HCT116 (cell line): Measurements from ENCODE around the gene CETP. TPM values are rescaled to one million over a fixed set of nuclear protein-coding genes. Genes with fewer than 3 reads are reported as not detected.

ENCODE experiments used
- ATAC-seq: fragments of 200-7000 bp; cut with Tn5 transposase; 2 replicates; pipeline ENCODE4 v1.9.1; 2020; ENCODE audit warnings: mild to moderate bottlenecking, moderate library complexity
- BruUV-seq: library from RNA; stranded (reverse); fragments of 400-500 nt; replicated peaks from 2 replicates; lab custom pipeline; 2021; lab: Mats Ljungman, UMichigan
- CTCF ChIA-PET: fragments of 300-600 bp; sonication (Branson Sonifier 250); formaldehyde crosslinking; loops from one replicate; lab custom pipeline; 2021; ENCODE audit warnings: antibody characterized with exemption; lab: Charles Lee
- POLR2A ChIA-PET: fragments of 300-600, 350-600 bp; sonication (Branson Sonifier 250); formaldehyde crosslinking; loops from one replicate; lab custom pipeline; 2021; ENCODE audit warnings: antibody characterized with exemption; lab: Charles Lee
- RAD21 ChIA-PET, 2 experiments: fragments of 300-600 bp; sonication (Branson Sonifier 250); formaldehyde crosslinking; loops; one replicate each; lab custom pipeline; 2023; ENCODE audit warnings: low total read pairs in 2 of 2; ENCODE audit not compliant: uncharacterized antibody in 2 of 2, unreplicated experiment in 2 of 2, low non-redundant PET in 1 of 2; lab: Charles Lee
- DNase-seq: peaks from one replicate; pipeline ENCODE4 v3.0.0-alpha.2; 2010; ENCODE audit warnings: low read depth, low spot score
- H2AFZ ChIP-seq: fragments of 200-600 bp; shearing (Covaris generic), sonication (generic); 2 replicates; pipeline ENCODE4 v1.6.1; 2017; ENCODE audit warnings: low read depth, mixed run types, mixed read lengths, antibody characterized with exemption, low read length; ENCODE audit not compliant: poor library complexity, severe bottlenecking
- H3K27ac ChIP-seq: 2 replicates; pipeline ENCODE4 v1.5.1; 2012; ENCODE audit warnings: low read depth, low read length
- H3K27me3 ChIP-seq: fragments of 200-600 bp; sonication (generic); 2 replicates; pipeline ENCODE4 v1.6.1; 2016; ENCODE audit warnings: mixed run types, low read length, mixed read lengths; ENCODE audit not compliant: insufficient read depth
- H3K36me3 ChIP-seq, 2 experiments: fragments of 200-500 bp in 1 of 2; fragments of 200-600 bp in 1 of 2; sonication (Bioruptor generic) in 1 of 2; sonication (generic) in 1 of 2; 2 replicates each; pipeline versions ENCODE4 v1.5.1 to v1.6.1; 2014 to 2016; ENCODE audit warnings: low read length in 2 of 2, inconsistent platforms in 1 of 2, mixed read lengths in 1 of 2, mixed run types in 1 of 2; ENCODE audit not compliant: insufficient read depth in 2 of 2, control insufficient read depth in 1 of 2
- H3K4me1 ChIP-seq, 2 experiments: fragments of 200-600 bp in 1 of 2; sonication (generic) in 1 of 2; 2 replicates each; pipeline versions ENCODE4 v1.5.1 to v1.6.1; 2012 to 2017; ENCODE audit warnings: low read length in 2 of 2, inconsistent platforms in 1 of 2, mild to moderate bottlenecking in 1 of 2, mixed read lengths in 1 of 2, mixed run types in 1 of 2, moderate library complexity in 1 of 2; ENCODE audit not compliant: insufficient read depth in 2 of 2, control insufficient read depth in 1 of 2
- H3K4me2 ChIP-seq: fragments of 200-600 bp; sonication (generic); 2 replicates; pipeline ENCODE4 v1.6.1; 2017; ENCODE audit warnings: mixed run types, low read length, mixed read lengths
- H3K4me3 ChIP-seq, 2 experiments: fragments of 200-600 bp in 1 of 2; sonication (generic) in 1 of 2; replicated peaks in 1 of 2; 2 replicates each; pipeline ENCODE4 v1.5.1; 2011 to 2016; ENCODE audit warnings: low read length in 2 of 2, control low read depth in 1 of 2, low read depth in 1 of 2, mild to moderate bottlenecking in 1 of 2, mixed read lengths in 1 of 2, mixed run types in 1 of 2
- H3K79me2 ChIP-seq: fragments of 200-600 bp; sonication (generic); 2 replicates; pipeline ENCODE4 v1.6.1; 2017; ENCODE audit warnings: mild to moderate bottlenecking, mixed run types, low read length, moderate library complexity, mixed read lengths; ENCODE audit not compliant: insufficient read depth
- H3K9ac ChIP-seq: fragments of 200-600 bp; sonication (generic); 2 replicates; pipeline ENCODE4 v1.6.1; 2016; ENCODE audit warnings: low read length, mixed read lengths
- H3K9me2 ChIP-seq: fragments of 200-600 bp; sonication (generic), shearing (Covaris generic); 2 replicates; pipeline ENCODE4 v1.6.1; 2017; ENCODE audit warnings: mixed run types, mild to moderate bottlenecking, moderate library complexity; ENCODE audit not compliant: insufficient read depth
- H3K9me3 ChIP-seq, 2 experiments: fragments of 200-500 bp in 1 of 2; fragments of 200-600 bp in 1 of 2; sonication (Bioruptor generic) in 1 of 2; sonication (generic) in 1 of 2; 2 replicates each; pipeline ENCODE4 v1.6.1; 2014 to 2017; ENCODE audit warnings: low read length in 2 of 2, mixed read lengths in 2 of 2, inconsistent platforms in 1 of 2, low read depth in 1 of 2, mild to moderate bottlenecking in 1 of 2, mixed run types in 1 of 2, moderate library complexity in 1 of 2; ENCODE audit not compliant: control insufficient read depth in 1 of 2, insufficient read depth in 1 of 2
- H4K20me1 ChIP-seq: fragments of 200-600 bp; sonication (generic), shearing (Covaris generic); 2 replicates; pipeline ENCODE4 v1.6.1; 2017; ENCODE audit warnings: mixed run types, mild to moderate bottlenecking, moderate library complexity; ENCODE audit not compliant: insufficient read depth
- CBX3 ChIP-seq: IDR thresholded peaks from 2 replicates; pipeline ENCODE4 v1.6.1; 2012; ENCODE audit warnings: low read depth
- CEBPB ChIP-seq: IDR thresholded peaks from 2 replicates; pipeline ENCODE4 v1.6.1; 2012; ENCODE audit warnings: low read depth
- CTCF ChIP-seq, 3 experiments: fragments of 200-600 bp in 1 of 3; sonication (generic) in 1 of 3; IDR thresholded peaks in 2 of 3; conservative IDR thresholded peaks in 1 of 3; 2 replicates each; pipeline ENCODE4 v1.5.1; 2012 to 2017; ENCODE audit warnings: low read depth in 2 of 3, low read length in 2 of 3, antibody characterized with exemption in 1 of 3, borderline replicate concordance in 1 of 3, control low read depth in 1 of 3, mild to moderate bottlenecking in 1 of 3, mixed read lengths in 1 of 3, mixed run types in 1 of 3, moderate library complexity in 1 of 3; ENCODE audit not compliant: insufficient read depth in 1 of 3
- EGR1 ChIP-seq: IDR thresholded peaks from 2 replicates; pipeline ENCODE4 v1.6.1; 2012; ENCODE audit warnings: low read depth
- ELF1 ChIP-seq: IDR thresholded peaks from 2 replicates; pipeline ENCODE4 v1.6.1; 2012; ENCODE audit warnings: low read depth, borderline replicate concordance
- EZH2phosphoT487 ChIP-seq: fragments of 200-600 bp; IDR thresholded peaks from 2 replicates; pipeline ENCODE4 v1.6.1; 2018; ENCODE audit warnings: antibody characterized with exemption, borderline replicate concordance
- FOSL1 ChIP-seq: IDR thresholded peaks from 2 replicates; pipeline ENCODE4 v1.6.1; 2012; ENCODE audit warnings: low read depth
- MAX ChIP-seq: IDR thresholded peaks from 2 replicates; pipeline ENCODE4 v1.6.1; 2012
- POLR2A ChIP-seq: IDR thresholded peaks from 2 replicates; pipeline ENCODE4 v1.7.0; 2011; ENCODE audit warnings: borderline replicate concordance; ENCODE audit not compliant: insufficient read depth, insufficient read length; ENCODE audit errors: extremely low read depth
- REST ChIP-seq: IDR thresholded peaks from 2 replicates; pipeline ENCODE4 v1.6.1; 2012; ENCODE audit warnings: low read depth
- SIN3A ChIP-seq: IDR thresholded peaks from 2 replicates; pipeline ENCODE4 v1.6.1; 2012; ENCODE audit warnings: low read depth
- SP1 ChIP-seq: IDR thresholded peaks from 2 replicates; pipeline ENCODE4 v1.6.1; 2012; ENCODE audit warnings: low read depth
- SRF ChIP-seq: IDR thresholded peaks from 2 replicates; pipeline ENCODE4 v1.6.1; 2012; ENCODE audit warnings: low read depth
- TCF7L2 ChIP-seq: IDR thresholded peaks from 2 replicates; pipeline ENCODE4 v1.7.0; 2011; ENCODE audit warnings: borderline replicate concordance, inconsistent platforms; ENCODE audit not compliant: insufficient read depth, insufficient read length; ENCODE audit errors: extremely low read depth
- ZFX ChIP-seq: fragments of 450-650 bp; IDR thresholded peaks from 2 replicates; pipeline ENCODE4 v1.6.1; 2017
- ZNF274 ChIP-seq: fragments of 200-500 bp; sonication (Bioruptor generic); IDR thresholded peaks from 2 replicates; pipeline ENCODE4 v1.6.1; 2014; ENCODE audit warnings: mild to moderate bottlenecking, low read depth, low read length, inconsistent platforms
- intact Hi-C: fragments of 100-400 bp; cut with micrococcal nuclease; formaldehyde crosslinking; loops from 2 replicates; pipeline ENCODE4 v1.10.0; 2022
- total RNA-seq: library from RNA; stranded (reverse); gene quantifications from one replicate; pipeline ENCODE4 v1.2.1, GENCODE V29; 2021; ENCODE audit not compliant: unreplicated experiment

Gene CETP
- total RNA-seq, 1 experiment from 2014 or later, result not detected

DNA sequence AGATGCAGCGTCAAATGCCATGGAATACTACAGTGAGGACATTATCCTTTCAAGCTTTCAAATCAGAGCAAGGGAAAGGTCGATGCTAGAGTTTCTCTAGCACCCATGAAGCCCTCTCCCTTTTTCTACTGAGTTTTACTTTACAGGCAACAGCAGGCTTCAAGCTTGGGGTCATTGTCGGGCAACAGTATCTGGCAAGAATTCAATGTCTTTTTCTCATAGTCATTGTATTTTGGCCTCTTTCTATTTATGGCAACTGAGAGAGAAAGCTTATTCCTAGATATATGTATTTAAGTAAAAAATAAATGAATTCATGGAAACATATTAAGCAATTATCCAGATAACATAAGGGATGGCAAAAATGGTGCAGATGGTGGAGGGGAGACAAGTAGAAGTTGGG is 364 bp upstream of the CETP start (continued):
- TF ChIP-seq REST, result no peak
- TF ChIP-seq SRF, result no peak
- no peak for TF ChIP-seq MAX
- no peak for TF ChIP-seq FOSL1
- TF ChIP-seq ZNF274, result no peak
- no peak for TF ChIP-seq ELF1

DNA sequence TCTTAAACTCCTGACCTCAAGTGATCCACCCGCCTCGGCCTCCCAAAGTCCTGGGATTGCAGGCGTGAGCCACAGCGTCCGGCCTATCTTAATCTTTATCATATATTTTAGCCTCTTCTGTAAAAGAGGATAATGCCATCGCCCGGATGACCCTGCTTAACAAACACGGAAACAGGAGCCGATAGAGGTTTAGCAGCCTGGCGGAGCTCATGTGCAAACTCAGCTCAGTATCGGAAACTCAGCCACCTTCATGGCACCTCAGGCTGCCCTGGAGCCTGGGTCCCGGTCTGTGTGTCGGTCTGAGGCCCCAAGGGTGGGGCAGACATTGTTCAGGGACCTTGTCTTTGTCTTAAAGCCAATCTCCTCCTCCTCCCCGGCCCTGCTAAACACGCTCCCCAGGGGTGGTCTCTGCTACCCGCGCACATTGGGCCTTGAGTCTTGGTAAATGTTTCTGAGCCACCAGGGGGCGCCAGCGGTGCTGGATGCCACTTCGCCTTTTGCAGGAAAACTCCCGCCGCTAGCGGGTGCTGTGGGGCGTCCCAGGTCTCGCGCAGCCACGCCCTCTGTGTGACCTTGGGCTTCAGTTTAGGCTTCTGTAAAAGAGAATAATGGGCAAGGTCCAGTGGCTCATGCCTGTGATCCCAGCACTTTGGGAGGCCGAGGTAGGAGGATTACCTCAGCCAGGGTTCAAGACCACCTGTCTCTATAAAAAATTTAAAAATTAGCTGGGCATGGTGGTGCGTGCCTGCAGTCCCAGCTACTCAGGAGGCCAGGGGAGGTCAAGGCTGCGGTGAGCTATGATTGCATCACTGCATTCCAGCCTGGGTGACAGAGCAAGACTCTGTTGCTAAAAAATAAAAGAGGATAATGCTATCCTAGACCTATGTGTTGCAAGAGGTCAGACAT is 2.7 kb downstream of the CETP start:
- Histone ChIP-seq H3K9ac (no peak overlapping the region), H3K36me3 (no peaks in the 10 kb centered on the region), H3K4me2 (peak overlapping the region; percentile 63), H3K27me3 (no peaks in the 10 kb centered on the region), H3K4me3 (no peak overlapping the region), H3K9me3 (no peaks in the 10 kb centered on the region), H2AFZ (peak overlapping the region; percentile 51), H4K20me1 (no peaks in the 10 kb centered on the region), H3K9me2 (no peaks in the 10 kb centered on the region), H3K4me1 (peaks cover 7 to 15% of the 10 kb centered on the region in 2 experiments; a peak in 3 of 4 replicates), H3K79me2 (no peaks in the 10 kb centered on the region), H3K27ac (no peak overlapping the region)
- peak; percentile 79 for DNase-seq
- no TSS peak for BruUV-seq
- ChIA-PET POLR2A (interaction anchor here (0.8 to 1.1 kb wide), 2 partner anchors 24 to 33 kb away, joined by 3 read pairs; partner anchors contain the start of gene NLRC5), RAD21 (interaction anchor here (0.6 to 2.1 kb wide), 3 partner anchors 19 to 281 kb away, joined by 3 to 11 read pairs (median 6); partner anchors contain the start of gene ARL2BP (in 1 of the 2)), CTCF (interaction anchor here (0.6 to 3.0 kb wide), 17 partner anchors 8 to 457 kb away, joined by 3 to 26 read pairs (median 4); partner anchors contain the start of genes CPNE2 and NLRC5)
- peak; percentile 91 for ATAC-seq
- intact Hi-C loops, result loop anchor here (1.0 kb wide), 2 partner anchors 81 to 204 kb away; no protein-coding TSS in a partner anchor
- no peak for TF ChIP-seq POLR2A
- peak; percentile 71; the same call in 1 of the 2 replicates for TF ChIP-seq CBX3
- no peak; the same call in 1 of the 2 replicates for TF ChIP-seq SP1
- TF ChIP-seq SIN3A, result no peak
- no peak for TF ChIP-seq SRF
- TF ChIP-seq EZH2phosphoT487, result no peak
- TF ChIP-seq CTCF (IDR thresholded peaks at IDR 0.05 in 2 of 3, conservative IDR thresholded peaks at IDR 0.05 in 1 of 3; ENCODE audit: borderline replicate concordance in 1 of 3, insufficient read depth in 1 of 3, low read depth in 2 of 3, low read length in 2 of 3), result peak; percentile 99 to 100 (median 100)
- TF ChIP-seq CEBPB, result peak; percentile 88
- TF ChIP-seq EGR1, result no peak
- TF ChIP-seq ZFX, result no peak; the same call in 1 of the 2 replicates
- TF ChIP-seq TCF7L2, result no peak
